Right lobe of liver (tissue), 6 donors: ENCODE results near the gene TPM1. TPM values are rescaled to one million over a fixed set of nuclear protein-coding genes. Genes with fewer than 3 reads are reported as not detected.
A peak's percentile ranks its signal among the peaks of the same experiment; 100 is the strongest.

ENCODE experiments used
- ATAC-seq, 4 donors: fragments of 200-7000 bp; cut with Tn5 transposase; one replicate each; pipeline ENCODE4 v1.9.1; 2020; ENCODE audit warnings: mild to moderate bottlenecking in 4 of 4, moderate library complexity in 4 of 4
- DNase-seq, 3 donors: peaks; one replicate each; pipeline ENCODE4 v3.0.0-alpha.2; 2020
- H3K27ac ChIP-seq, 3 donors: fragments of 200-600 bp; one replicate each; pipeline ENCODE4 v1.8.0; 2022
- H3K27me3 ChIP-seq, 2 donors: fragments of 200-600 bp; one replicate each; pipeline ENCODE4 v1.8.0; 2022
- H3K36me3 ChIP-seq, 4 donors: fragments of 200-600 bp; sonication (generic) in 1 of 4; one replicate each; pipeline versions ENCODE4 v1.5.1 to v1.8.0; 2017 to 2022; ENCODE audit warnings: control low read depth in 1 of 4
- H3K4me1 ChIP-seq, 4 donors: fragments of 200-600 bp; sonication (generic) in 1 of 4; one replicate each; pipeline versions ENCODE4 v1.5.1 to v1.8.0; 2017 to 2022; ENCODE audit warnings: control low read depth in 1 of 4
- H3K4me3 ChIP-seq, 3 donors: fragments of 200-600 bp; one replicate each; pipeline ENCODE4 v1.8.0; 2022
- H3K9me3 ChIP-seq, 4 donors: fragments of 200-600 bp; sonication (generic) in 1 of 4; one replicate each; pipeline versions ENCODE4 v1.5.1 to v1.8.0; 2017 to 2022; ENCODE audit warnings: control low read depth in 1 of 4
- POLR2A ChIP-seq: fragments of 450-650 bp; IDR thresholded peaks from one replicate; pipeline ENCODE4 v1.6.1; 2017; ENCODE audit warnings: antibody characterized with exemption, mild to moderate bottlenecking
- WGBS: methylation state at CpG from one replicate; pipeline ENCODE4 v1.1.6; 2018; ENCODE audit warnings: low coverage, low lambda C conversion rate; ENCODE audit not compliant: insufficient coverage; ENCODE audit errors: missing lambda C conversion rate; 5-methylcytosine and 5-hydroxymethylcytosine counted together
- intact Hi-C, 2 donors: fragments of 100-400 bp; cut with DNase I; formaldehyde crosslinking; loops; one replicate each; pipeline versions ENCODE4 v1.11.2 to v1.14.1; 2022
- total RNA-seq, 6 experiments: library from RNA; depleted of rRNA in 2 of 6; stranded (reverse); fragments of >200 nt in 2 of 6; fragmentation: NEBNext Ultra II Directional in 3 of 6; extraction: Animal tissue kit (Norgen Biotek cat#: 25700) in 3 of 6; gene quantifications; one replicate each; pipeline versions ENCODE4 v1.1.0 to v1.2.4, GENCODE V29; 2016 to 2023
- TF ChIP-seq, protein P1 (sequence below), 4 donors: fragments of 200-600 bp in 3 of 4; fragments of 450-650 bp in 1 of 4; IDR thresholded peaks; one replicate each; pipeline versions ENCODE4 v1.5.1 to v1.8.0; 2016 to 2022; ENCODE audit warnings: antibody characterized with exemption in 4 of 4, mild to moderate bottlenecking in 2 of 4
- donor health status: DM: no; HTN: yes; CAD: no.
- donor health status: DM: no; HTN: no; CAD: no.
- donor health status: DM: no; HTN: no; CAD: no.
- donor health status: DM: no; HTN: yes; CAD: no.
- donor health status: DM: no; HTN: yes; CAD: no.

TPM1 gene
- total RNA-seq, 6 experiments from 2014 or later = 44.3 to 180 (median 91.6) TPM

DNA sequence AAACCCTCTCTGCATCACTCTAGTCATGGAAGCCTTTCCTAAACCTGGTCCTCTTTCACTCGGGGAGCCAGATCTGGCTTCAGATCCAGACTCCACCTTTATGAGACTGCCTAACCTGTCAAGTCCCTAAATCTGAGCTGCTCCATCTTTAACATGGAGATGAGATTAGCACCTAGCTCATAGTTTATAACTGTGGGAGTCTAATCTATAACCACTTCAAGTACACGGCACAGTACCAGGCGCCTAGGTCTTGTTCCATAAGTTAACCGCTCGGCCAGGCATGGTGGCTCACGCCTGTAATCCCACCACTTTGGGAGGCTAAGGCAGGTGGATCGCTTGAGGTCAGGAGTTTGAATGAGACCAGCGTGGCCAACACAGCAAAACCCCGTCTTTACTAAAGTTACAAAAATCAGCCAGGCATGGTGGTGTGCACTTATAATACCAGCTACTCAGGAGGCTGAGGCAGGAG lies 30.3 kb downstream of the TPM1 start:
- no peak overlapping the region for H3K4me3 ChIP-seq
- H3K36me3 ChIP-seq = peaks cover 0 to 18% (median 3%) of the 10 kb centered on the region in 4 donors
- WGBS = 98% methylated on average over 6 of the region's 9 CpGs
- intact Hi-C loops = no loop called here
- H3K9me3 ChIP-seq = no peaks in the 10 kb centered on the region
- DNase-seq (no peak), ATAC-seq (no peak)
- TF ChIP-seq, protein P1, sequence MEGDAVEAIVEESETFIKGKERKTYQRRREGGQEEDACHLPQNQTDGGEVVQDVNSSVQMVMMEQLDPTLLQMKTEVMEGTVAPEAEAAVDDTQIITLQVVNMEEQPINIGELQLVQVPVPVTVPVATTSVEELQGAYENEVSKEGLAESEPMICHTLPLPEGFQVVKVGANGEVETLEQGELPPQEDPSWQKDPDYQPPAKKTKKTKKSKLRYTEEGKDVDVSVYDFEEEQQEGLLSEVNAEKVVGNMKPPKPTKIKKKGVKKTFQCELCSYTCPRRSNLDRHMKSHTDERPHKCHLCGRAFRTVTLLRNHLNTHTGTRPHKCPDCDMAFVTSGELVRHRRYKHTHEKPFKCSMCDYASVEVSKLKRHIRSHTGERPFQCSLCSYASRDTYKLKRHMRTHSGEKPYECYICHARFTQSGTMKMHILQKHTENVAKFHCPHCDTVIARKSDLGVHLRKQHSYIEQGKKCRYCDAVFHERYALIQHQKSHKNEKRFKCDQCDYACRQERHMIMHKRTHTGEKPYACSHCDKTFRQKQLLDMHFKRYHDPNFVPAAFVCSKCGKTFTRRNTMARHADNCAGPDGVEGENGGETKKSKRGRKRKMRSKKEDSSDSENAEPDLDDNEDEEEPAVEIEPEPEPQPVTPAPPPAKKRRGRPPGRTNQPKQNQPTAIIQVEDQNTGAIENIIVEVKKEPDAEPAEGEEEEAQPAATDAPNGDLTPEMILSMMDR (IDR thresholded peaks at IDR 0.05) = no peak
- TF ChIP-seq POLR2A = no peak
- H3K27me3 ChIP-seq = no peaks in the 10 kb centered on the region
- H3K4me1 ChIP-seq = peaks cover 0 to 7% (median 0%) of the 10 kb centered on the region in 4 donors
- H3K27ac ChIP-seq = no peak overlapping the region

DNA sequence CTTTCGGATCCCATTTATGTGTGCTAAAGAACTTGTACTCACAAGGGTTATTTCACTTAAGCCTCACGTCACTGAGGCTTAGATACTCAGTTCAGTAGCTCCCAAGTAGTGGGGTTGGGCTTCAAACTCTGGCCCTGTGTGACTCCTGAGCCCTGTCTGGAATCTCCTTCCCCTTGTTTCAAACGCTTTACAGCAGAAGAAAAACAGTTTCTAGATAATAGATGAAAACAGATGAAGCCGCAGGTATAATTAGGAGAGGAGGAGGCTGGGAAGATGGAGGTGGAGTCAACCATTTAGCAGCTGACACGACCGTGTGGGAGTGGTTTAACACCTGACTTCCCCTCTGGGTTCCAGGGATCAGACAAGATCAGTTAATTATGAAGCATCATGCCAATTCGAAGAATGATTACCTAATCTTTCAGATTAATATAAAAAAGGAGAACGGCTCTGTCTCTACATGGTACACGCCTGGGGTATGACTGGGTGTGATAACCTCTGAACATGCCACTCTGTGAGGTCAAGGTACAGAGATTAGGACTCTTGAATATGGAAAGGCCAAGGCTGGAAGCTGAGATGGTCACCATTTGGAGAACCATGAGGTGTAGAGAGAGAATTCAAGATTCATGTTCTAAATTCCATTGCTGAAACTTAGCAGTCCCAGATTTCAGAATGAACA lies 31.1 kb downstream of the TPM1 start:
- Histone ChIP-seq H3K27ac (no peak overlapping the region), H3K9me3 (no peaks in the 10 kb centered on the region), H3K4me3 (no peak overlapping the region), H3K27me3 (no peaks in the 10 kb centered on the region), H3K4me1 (peaks cover 0 to 7% (median 0%) of the 10 kb centered on the region in 4 donors), H3K36me3 (peaks cover 0 to 10% (median 3%) of the 10 kb centered on the region in 4 donors)
- TF ChIP-seq, protein P1 (IDR thresholded peaks at IDR 0.05) = no peak
- no peak for TF ChIP-seq POLR2A
- DNase-seq = no peak
- intact Hi-C loops = no loop called here
- 30% methylated on average over 7 of the region's 9 CpGs for WGBS
- peak; percentile 69 to 88 (median 72) for ATAC-seq

DNA sequence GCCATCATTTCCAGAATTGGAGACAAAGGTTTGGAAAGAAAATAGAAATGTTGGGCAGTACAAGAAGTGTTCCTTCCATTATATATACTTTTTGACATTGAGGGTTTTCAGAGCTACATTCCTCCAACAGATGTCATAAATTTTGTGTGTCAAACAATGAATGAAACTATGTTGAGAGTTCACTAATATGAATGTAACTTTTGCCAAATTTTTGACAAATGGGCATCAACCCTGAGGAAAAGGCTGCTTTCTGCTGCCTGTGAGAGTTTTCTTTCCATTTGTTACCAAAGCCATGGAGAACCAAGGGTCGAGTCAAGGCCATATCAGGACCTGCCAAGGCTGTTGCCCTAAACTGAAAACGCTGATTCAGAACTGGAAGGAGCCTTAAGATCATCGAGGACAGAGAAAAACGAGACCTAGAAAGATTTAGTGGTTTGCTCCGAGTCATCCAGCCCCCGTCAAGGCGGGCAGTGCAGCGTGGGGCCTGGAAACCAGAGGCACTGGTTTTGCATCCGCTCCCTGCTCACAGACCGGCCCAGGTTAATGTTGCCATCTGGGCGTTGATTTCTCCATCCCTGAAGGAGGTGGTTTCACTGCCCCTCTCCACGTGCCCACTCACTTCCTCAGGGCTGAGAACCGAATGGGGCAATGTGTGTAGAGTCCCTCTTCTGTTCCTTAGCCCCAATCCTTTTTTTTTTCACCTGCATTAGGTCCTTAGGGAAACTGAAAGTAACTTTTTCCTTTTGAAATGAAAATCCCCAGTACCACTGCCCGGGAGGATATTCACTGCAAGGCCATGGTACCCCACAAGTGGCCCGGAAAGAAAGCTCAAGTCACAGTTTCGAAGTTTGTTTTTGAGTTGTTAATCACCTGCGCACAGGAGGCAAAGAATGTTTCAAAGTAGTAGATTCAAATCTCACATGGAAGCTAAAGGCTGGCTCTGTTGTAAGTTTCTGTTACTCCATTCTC lies 32.8 kb downstream of the TPM1 start:
- peaks cover 0 to 7% (median 0%) of the 10 kb centered on the region in 4 donors for H3K4me1 ChIP-seq
- no peak for TF ChIP-seq POLR2A
- TF ChIP-seq, protein P1 (IDR thresholded peaks at IDR 0.05) = no peak
- no peak for DNase-seq
- intact Hi-C loops = no loop called here
- H3K27ac ChIP-seq = no peak overlapping the region
- 38% methylated on average over 6 of the region's 17 CpGs for WGBS
- ATAC-seq = peak in 1 of 4 donors; percentile 18
- H3K36me3 ChIP-seq = peaks cover 0 to 9% (median 0%) of the 10 kb centered on the region in 4 donors
- no peaks in the 10 kb centered on the region for H3K27me3 ChIP-seq
- H3K4me3 ChIP-seq = no peak overlapping the region
- H3K9me3 ChIP-seq = no peaks in the 10 kb centered on the region

DNA sequence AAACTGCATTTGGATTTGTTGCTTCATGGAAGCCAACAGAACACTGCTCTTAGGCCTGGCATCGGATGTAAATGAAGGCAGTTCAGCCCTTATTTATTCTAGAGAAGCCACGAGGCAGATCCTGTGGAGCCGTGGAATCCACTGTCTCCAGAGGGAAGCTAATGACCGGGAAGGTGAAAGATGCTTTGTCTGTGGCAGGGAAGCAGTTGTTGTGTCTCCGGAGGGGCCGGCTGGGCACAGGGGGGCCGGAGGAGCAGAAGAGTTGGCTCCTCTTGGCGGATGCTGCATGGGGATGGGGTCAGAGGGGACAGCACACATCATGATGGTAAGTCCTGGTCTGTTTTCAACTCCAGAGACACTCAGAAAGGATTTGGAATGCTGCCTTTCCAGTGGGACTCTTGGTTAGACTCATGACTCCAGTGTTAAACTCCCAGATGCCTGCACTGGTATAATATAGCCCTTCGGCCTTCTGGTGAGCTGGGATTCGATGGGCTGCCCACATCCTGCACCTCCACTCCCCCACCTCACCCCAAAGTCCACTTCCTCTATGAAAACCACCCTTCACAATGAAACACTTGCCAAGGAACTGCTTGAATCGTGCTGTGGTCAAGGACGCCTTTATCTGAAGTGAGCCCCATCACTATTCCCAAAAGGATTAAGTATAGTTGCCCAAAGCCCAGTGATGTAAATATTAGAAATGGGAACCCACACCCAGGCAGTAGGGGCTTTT lies 33.6 kb downstream of the TPM1 start:
- 69% methylated on average over 9 of the region's 12 CpGs for WGBS
- DNase-seq (no peak), ATAC-seq (no peak)
- no peak for TF ChIP-seq POLR2A
- TF ChIP-seq, protein P1 (IDR thresholded peaks at IDR 0.05) = no peak
- H3K27me3 ChIP-seq = no peaks in the 10 kb centered on the region
- H3K4me1 ChIP-seq = peaks cover 0 to 7% (median 0%) of the 10 kb centered on the region in 4 donors
- no peak overlapping the region for H3K27ac ChIP-seq
- intact Hi-C loops = no loop called here
- H3K4me3 ChIP-seq = no peak overlapping the region
- no peaks in the 10 kb centered on the region for H3K9me3 ChIP-seq
- peaks cover 0 to 9% (median 0%) of the 10 kb centered on the region in 4 donors for H3K36me3 ChIP-seq
